ENCODE measurements around the gene TLE3. TPM values are rescaled to one million over a fixed set of nuclear protein-coding genes. Genes with fewer than 3 reads are reported as not detected.

Gene TLE3
- total and polyA plus RNA-seq, 2 experiments from 2014 or later = 21.2 to 45.9 TPM

DNA sequence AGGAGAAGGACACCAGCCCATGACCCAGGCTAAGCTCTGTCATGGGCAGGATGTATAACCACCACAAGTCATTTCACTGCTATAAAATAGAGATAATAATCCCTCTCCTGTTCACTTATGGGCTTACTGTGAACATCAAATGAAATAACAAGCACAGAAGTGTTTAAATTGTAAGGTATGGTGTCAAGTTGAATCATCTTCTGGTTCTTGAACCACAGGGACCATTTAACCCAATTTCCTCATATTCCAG, 44.3 kb upstream of the TLE3 start:
- no peaks in the 10 kb centered on the region for H4K20me1 ChIP-seq (ENCODE audit: insufficient read depth, poor library complexity, severe bottlenecking)
- no peaks in the 10 kb centered on the region for H3K9me2 ChIP-seq (replicated peaks; ENCODE audit: insufficient read depth)
- H2AFZ ChIP-seq = no peak overlapping the region
- DNase-seq (ENCODE audit: low spot score) = no peak
- H3K4me3 ChIP-seq = no peak overlapping the region
- no peak for TF ChIP-seq EZH2 (IDR thresholded peaks at IDR 0.05; ENCODE audit: borderline replicate concordance)
- no peaks in the 10 kb centered on the region for H3K27me3 ChIP-seq
- no peaks in the 10 kb centered on the region for H3K79me2 ChIP-seq
- no peak overlapping the region for H3K4me2 ChIP-seq
- peaks cover 11% of the 10 kb centered on the region for H3K4me1 ChIP-seq (ENCODE audit: insufficient read depth)
- no peak overlapping the region for H3K27ac ChIP-seq
- no peaks in the 10 kb centered on the region for H3K36me3 ChIP-seq (replicated peaks; ENCODE audit: insufficient read depth, low read depth)
- H3K9me3 ChIP-seq (ENCODE audit: low read depth) = no peaks in the 10 kb centered on the region

DNA sequence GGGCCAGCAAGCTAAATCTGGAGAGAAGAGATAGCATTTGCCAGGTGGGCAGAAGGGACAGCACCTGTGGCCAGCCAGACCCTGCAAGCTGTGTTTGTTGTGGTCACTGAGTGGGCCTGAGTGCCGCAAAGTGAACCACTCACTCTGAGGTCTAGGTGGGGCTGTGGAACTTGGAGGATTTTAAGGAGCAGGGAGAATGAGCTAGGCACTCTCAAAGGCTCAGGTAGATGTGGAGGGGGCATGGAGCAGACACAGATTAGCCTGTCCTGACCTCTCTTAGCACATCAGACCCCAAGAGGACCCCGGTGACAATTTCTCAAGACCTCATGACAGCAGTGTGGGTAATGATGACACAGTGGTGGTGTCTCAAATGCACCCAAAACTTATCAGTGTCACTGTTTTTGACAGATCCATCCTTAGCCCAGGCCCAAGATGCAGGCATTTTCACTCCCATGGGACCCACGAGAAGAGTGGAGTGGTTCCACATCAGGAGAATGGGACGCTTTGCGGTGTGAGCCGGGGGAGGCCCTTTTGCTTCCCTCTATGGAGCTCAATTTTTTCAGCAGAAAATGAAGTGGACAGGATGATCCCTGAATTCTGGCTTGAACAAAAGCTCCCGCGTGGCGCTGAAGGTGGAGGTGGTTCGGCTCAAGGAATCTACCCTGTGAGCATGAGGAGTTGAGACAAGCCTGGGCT, 43.8 kb upstream of the TLE3 start:
- no peaks in the 10 kb centered on the region for H3K9me2 ChIP-seq (replicated peaks; ENCODE audit: insufficient read depth)
- H4K20me1 ChIP-seq (ENCODE audit: insufficient read depth, poor library complexity, severe bottlenecking) = no peaks in the 10 kb centered on the region
- H3K4me1 ChIP-seq (ENCODE audit: insufficient read depth) = peaks cover 11% of the 10 kb centered on the region
- no peaks in the 10 kb centered on the region for H3K36me3 ChIP-seq (replicated peaks; ENCODE audit: insufficient read depth, low read depth)
- DNase-seq (ENCODE audit: low spot score) = no peak
- no peaks in the 10 kb centered on the region for H3K27me3 ChIP-seq
- H3K9me3 ChIP-seq (ENCODE audit: low read depth) = no peaks in the 10 kb centered on the region
- peak overlapping the region; percentile 29 for H3K4me2 ChIP-seq
- TF ChIP-seq, protein P1, sequence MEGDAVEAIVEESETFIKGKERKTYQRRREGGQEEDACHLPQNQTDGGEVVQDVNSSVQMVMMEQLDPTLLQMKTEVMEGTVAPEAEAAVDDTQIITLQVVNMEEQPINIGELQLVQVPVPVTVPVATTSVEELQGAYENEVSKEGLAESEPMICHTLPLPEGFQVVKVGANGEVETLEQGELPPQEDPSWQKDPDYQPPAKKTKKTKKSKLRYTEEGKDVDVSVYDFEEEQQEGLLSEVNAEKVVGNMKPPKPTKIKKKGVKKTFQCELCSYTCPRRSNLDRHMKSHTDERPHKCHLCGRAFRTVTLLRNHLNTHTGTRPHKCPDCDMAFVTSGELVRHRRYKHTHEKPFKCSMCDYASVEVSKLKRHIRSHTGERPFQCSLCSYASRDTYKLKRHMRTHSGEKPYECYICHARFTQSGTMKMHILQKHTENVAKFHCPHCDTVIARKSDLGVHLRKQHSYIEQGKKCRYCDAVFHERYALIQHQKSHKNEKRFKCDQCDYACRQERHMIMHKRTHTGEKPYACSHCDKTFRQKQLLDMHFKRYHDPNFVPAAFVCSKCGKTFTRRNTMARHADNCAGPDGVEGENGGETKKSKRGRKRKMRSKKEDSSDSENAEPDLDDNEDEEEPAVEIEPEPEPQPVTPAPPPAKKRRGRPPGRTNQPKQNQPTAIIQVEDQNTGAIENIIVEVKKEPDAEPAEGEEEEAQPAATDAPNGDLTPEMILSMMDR (IDR thresholded peaks at IDR 0.05; ENCODE audit: poor library complexity) = no peak
- TF ChIP-seq EZH2 (IDR thresholded peaks at IDR 0.05; ENCODE audit: borderline replicate concordance) = no peak
- no peak for TF ChIP-seq EZH2phosphoT487 (IDR thresholded peaks at IDR 0.05; ENCODE audit: low read depth, severe bottlenecking, unreplicated experiment)
- no peak overlapping the region for H3K4me3 ChIP-seq
- H3K27ac ChIP-seq = no peak overlapping the region
- 93% methylated on average over 10 of the region's 10 CpGs for WGBS (ENCODE audit: low lambda C conversion rate, missing lambda C conversion rate)
- H2AFZ ChIP-seq = no peak overlapping the region
- no peaks in the 10 kb centered on the region for H3K79me2 ChIP-seq

DNA sequence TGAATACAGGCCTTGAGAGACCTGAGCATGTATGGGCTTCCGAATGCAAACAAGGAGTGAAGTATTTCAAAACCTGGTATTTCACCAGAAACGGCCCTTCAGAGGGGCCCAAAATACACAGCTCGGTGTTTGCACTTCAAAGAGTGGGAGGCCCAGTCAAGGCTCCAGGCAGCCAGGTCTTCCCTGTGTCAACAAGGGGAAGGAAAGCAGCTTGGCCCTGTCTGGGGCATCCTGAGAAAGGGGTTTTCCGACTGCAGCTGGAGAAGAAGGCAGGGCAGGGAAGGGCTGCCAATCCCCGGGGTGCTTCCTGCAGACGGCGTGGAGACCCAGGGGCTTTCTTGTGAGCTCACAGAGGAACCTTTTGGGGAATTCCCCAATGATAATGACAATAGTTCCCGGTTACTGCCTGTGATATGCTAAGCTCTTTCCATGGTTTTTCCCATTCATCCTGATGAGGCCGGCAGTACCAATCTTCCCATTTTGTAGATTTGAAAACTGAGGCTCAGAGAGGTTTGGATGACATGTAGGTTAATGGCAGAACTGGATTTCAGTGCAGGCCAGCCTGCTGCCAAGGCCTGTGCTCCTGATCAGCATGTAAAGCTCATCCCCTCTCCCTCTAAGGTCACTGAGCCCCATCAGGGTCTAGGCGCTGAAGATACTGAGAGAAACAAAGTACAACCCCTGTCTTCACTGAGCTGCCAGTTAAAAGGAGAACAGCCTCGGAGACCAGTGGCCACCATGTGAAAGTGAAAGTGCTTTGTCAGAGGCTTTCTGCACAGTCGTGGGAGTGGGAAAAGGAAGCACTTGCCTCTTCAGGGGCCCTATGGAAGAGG, 43.0 kb upstream of the TLE3 start:
- Histone ChIP-seq H3K4me3 (no peak overlapping the region), H3K4me2 (peak overlapping the region; percentile 29), H3K9me2 (replicated peaks; ENCODE audit: insufficient read depth) (no peaks in the 10 kb centered on the region), H3K4me1 (ENCODE audit: insufficient read depth) (peaks cover 11% of the 10 kb centered on the region), H3K27me3 (no peaks in the 10 kb centered on the region), H2AFZ (no peak overlapping the region), H3K27ac (no peak overlapping the region), H3K36me3 (replicated peaks; ENCODE audit: insufficient read depth, low read depth) (no peaks in the 10 kb centered on the region), H4K20me1 (ENCODE audit: insufficient read depth, poor library complexity, severe bottlenecking) (no peaks in the 10 kb centered on the region), H3K9me3 (ENCODE audit: low read depth) (no peaks in the 10 kb centered on the region), H3K79me2 (no peaks in the 10 kb centered on the region)
- DNase-seq (ENCODE audit: low spot score) = peak; percentile 79
- TF ChIP-seq EZH2 (IDR thresholded peaks at IDR 0.05; ENCODE audit: borderline replicate concordance) (no peak), EZH2phosphoT487 (IDR thresholded peaks at IDR 0.05; ENCODE audit: low read depth, severe bottlenecking, unreplicated experiment) (peak; percentile 97)
- TF ChIP-seq, protein P1 (IDR thresholded peaks at IDR 0.05; ENCODE audit: poor library complexity) = no peak
- 52% methylated on average over 12 of the region's 12 CpGs for WGBS (ENCODE audit: low lambda C conversion rate, missing lambda C conversion rate)

DNA sequence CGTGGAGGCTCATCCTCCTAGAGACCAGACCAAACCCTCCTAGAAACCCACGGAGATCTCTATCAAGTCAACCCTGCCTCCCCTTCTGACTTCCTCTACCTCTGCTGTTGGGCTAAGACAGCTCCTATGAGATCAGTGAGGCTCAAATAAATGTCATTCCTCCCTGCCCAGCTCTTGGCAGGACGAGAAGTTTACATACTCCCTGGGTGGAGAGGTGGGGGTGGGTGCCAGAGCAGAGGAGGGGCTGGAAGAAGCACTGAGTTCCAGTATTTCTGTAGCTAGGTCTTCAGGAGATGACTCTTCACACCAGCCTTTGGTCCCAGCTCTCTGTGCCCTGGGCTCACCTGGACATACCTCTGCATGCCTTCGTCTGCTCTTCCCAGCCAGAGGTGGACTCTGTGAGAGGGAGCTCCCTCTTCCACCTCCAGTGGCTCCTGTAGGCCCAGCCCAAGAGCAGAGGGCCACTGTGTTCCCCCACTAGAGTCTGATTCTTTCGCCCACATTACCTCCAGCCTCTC, 42.4 kb upstream of the TLE3 start:
- Histone ChIP-seq H3K9me3 (ENCODE audit: low read depth) (no peaks in the 10 kb centered on the region), H3K79me2 (no peaks in the 10 kb centered on the region), H3K27me3 (no peaks in the 10 kb centered on the region), H3K4me1 (ENCODE audit: insufficient read depth) (peaks cover 11% of the 10 kb centered on the region), H3K4me3 (no peak overlapping the region), H3K36me3 (replicated peaks; ENCODE audit: insufficient read depth, low read depth) (no peaks in the 10 kb centered on the region), H3K9me2 (replicated peaks; ENCODE audit: insufficient read depth) (no peaks in the 10 kb centered on the region), H2AFZ (no peak overlapping the region), H4K20me1 (ENCODE audit: insufficient read depth, poor library complexity, severe bottlenecking) (no peaks in the 10 kb centered on the region), H3K27ac (no peak overlapping the region), H3K4me2 (peak overlapping the region; percentile 15)
- no peak for DNase-seq (ENCODE audit: low spot score)
- no peak for TF ChIP-seq EZH2 (IDR thresholded peaks at IDR 0.05; ENCODE audit: borderline replicate concordance)
- no peak for TF ChIP-seq EZH2phosphoT487 (IDR thresholded peaks at IDR 0.05; ENCODE audit: low read depth, severe bottlenecking, unreplicated experiment)
- TF ChIP-seq, protein P1 (IDR thresholded peaks at IDR 0.05; ENCODE audit: poor library complexity) = no peak
- 76% methylated on average over 5 of the region's 5 CpGs for WGBS (ENCODE audit: low lambda C conversion rate, missing lambda C conversion rate)

All from hepatocyte (in vitro differentiated cells).